PFSK-1 (cell line): ENCODE data around the gene KIF23.

Source experiments
- FOXP2 ChIP-seq: optimal IDR thresholded peaks from 2 replicates; pipeline ENCODE3; 2011; ENCODE audit warnings: borderline replicate concordance, control low read depth, inconsistent platforms; ENCODE audit not compliant: insufficient read depth; ENCODE audit errors: extremely low read length, extremely low read depth
- POLR2AphosphoS5 ChIP-seq: IDR thresholded peaks from 2 replicates; pipeline ENCODE4 v1.6.1; 2012; ENCODE audit warnings: low read depth, mild to moderate bottlenecking, control low read depth, low read length, moderate library complexity
- REST ChIP-seq, 2 experiments: IDR thresholded peaks; 2 replicates each; pipeline versions ENCODE4 v1.6.1 to v1.8.0; 2011 to 2012; ENCODE audit warnings: low read depth in 2 of 2, low read length in 2 of 2, control low read depth in 1 of 2, inconsistent platforms in 1 of 2, mild to moderate bottlenecking in 1 of 2, moderate library complexity in 1 of 2; ENCODE audit not compliant: insufficient read depth in 1 of 2
- TAF1 ChIP-seq: IDR thresholded peaks from 2 replicates; pipeline ENCODE4 v1.6.1; 2012; ENCODE audit warnings: low read length, control low read depth, borderline replicate concordance; ENCODE audit not compliant: insufficient read depth

- TF ChIP-seq REST (IDR thresholded peaks at IDR 0.05; ENCODE audit: insufficient read depth in 1 of 2, low read depth in 2 of 2, low read length in 2 of 2) (no peak), POLR2AphosphoS5 (no peak), TAF1 (no peak), FOXP2 (no peak)
Observed at GRCh38 chr15:69444686-69445085, 30.5 kb downstream of the KIF23 start.
